Neuronal stem cell (in vitro differentiated cells): ENCODE measurements around the gene THAP6.

Experiments
- DNase-seq: peaks from one replicate; pipeline ENCODE4 v3.0.0-alpha.2; 2013; ENCODE audit warnings: low spot score
- H2AFZ ChIP-seq: one replicate; pipeline ENCODE4 v1.6.1; 2013; ENCODE audit warnings: mild to moderate bottlenecking, low read length, inconsistent platforms
- H2AK5ac ChIP-seq: 2 replicates; pipeline ENCODE4 v1.6.1; 2013; ENCODE audit warnings: low read depth, mild to moderate bottlenecking, inconsistent platforms, low read length, moderate library complexity, mixed read lengths
- H2BK120ac ChIP-seq: 2 replicates; pipeline ENCODE4 v1.6.1; 2013; ENCODE audit warnings: low read depth, mild to moderate bottlenecking, inconsistent platforms, low read length, moderate library complexity, mixed read lengths
- H2BK12ac ChIP-seq: one replicate; pipeline ENCODE4 v1.6.1; 2013; ENCODE audit warnings: low read length, inconsistent platforms
- H2BK15ac ChIP-seq: 2 replicates; pipeline ENCODE4 v1.6.1; 2013; ENCODE audit warnings: mild to moderate bottlenecking, low read length, inconsistent platforms, mixed read lengths
- H2BK5ac ChIP-seq: one replicate; pipeline ENCODE4 v1.6.1; 2013; ENCODE audit warnings: inconsistent platforms, mild to moderate bottlenecking, low read length, moderate library complexity
- H3K14ac ChIP-seq: one replicate; pipeline ENCODE4 v1.6.1; 2013; ENCODE audit warnings: low read length, inconsistent platforms
- H3K18ac ChIP-seq: 2 replicates; pipeline ENCODE4 v1.6.1; 2013; ENCODE audit warnings: low read length, inconsistent platforms
- H3K23ac ChIP-seq: 2 replicates; pipeline ENCODE4 v1.6.1; 2013; ENCODE audit warnings: low read depth, mild to moderate bottlenecking, mixed read lengths, low read length, inconsistent platforms; ENCODE audit not compliant: poor library complexity
- H3K27ac ChIP-seq: replicated peaks from 3 replicates; pipeline ENCODE4 v1.5.1; 2013; ENCODE audit warnings: low read length, inconsistent platforms
- H3K27me3 ChIP-seq, 3 experiments: 2 replicates each; pipeline ENCODE4 v1.6.1; 2013; ENCODE audit warnings: low read length in 3 of 3, mild to moderate bottlenecking in 2 of 3, inconsistent platforms in 1 of 3, low read depth in 1 of 3, mixed read lengths in 1 of 3, moderate library complexity in 1 of 3; ENCODE audit not compliant: control insufficient read depth in 3 of 3, insufficient read depth in 3 of 3
- H3K36me3 ChIP-seq, 2 donors: replicated peaks in 1 of 2; 2 replicates each; pipeline ENCODE4 v1.6.1; 2013; ENCODE audit warnings: low read length in 2 of 2; ENCODE audit not compliant: control insufficient read depth in 2 of 2, insufficient read depth in 2 of 2
- H3K4ac ChIP-seq: 2 replicates; pipeline ENCODE4 v1.6.1; 2013; ENCODE audit warnings: inconsistent platforms, mild to moderate bottlenecking, low read length, moderate library complexity
- H3K4me1 ChIP-seq, 2 donors: 1 replicate in 1 of 2; 2 replicates in 1 of 2; pipeline ENCODE4 v1.6.1; 2013; ENCODE audit warnings: low read length in 2 of 2, low read depth in 1 of 2; ENCODE audit not compliant: control insufficient read depth in 2 of 2, insufficient read depth in 1 of 2
- H3K4me2 ChIP-seq: one replicate; pipeline ENCODE4 v1.6.1; 2013; ENCODE audit warnings: mild to moderate bottlenecking, low read length, inconsistent platforms; ENCODE audit not compliant: insufficient read depth, poor library complexity, severe bottlenecking
- H3K4me3 ChIP-seq, 2 donors: 2 replicates each; pipeline ENCODE4 v1.5.1; 2013; ENCODE audit warnings: low read length in 2 of 2, mild to moderate bottlenecking in 2 of 2, inconsistent platforms in 1 of 2, moderate library complexity in 1 of 2
- H3K79me1 ChIP-seq: one replicate; pipeline ENCODE4 v1.6.1; 2013; ENCODE audit warnings: low read depth, mild to moderate bottlenecking, inconsistent platforms, low read length, moderate library complexity
- H3K9ac ChIP-seq: one replicate; pipeline ENCODE4 v1.6.1; 2013; ENCODE audit warnings: mild to moderate bottlenecking, low read depth, low read length, inconsistent platforms; ENCODE audit not compliant: poor library complexity
- H3K9me3 ChIP-seq, 2 donors: replicated peaks in 1 of 2; 2 replicates each; pipeline versions ENCODE3 to v1.6.1; 2013; ENCODE audit warnings: low read length in 2 of 2, mild to moderate bottlenecking in 2 of 2, inconsistent platforms in 1 of 2, low read depth in 1 of 2, mixed read lengths in 1 of 2, moderate library complexity in 1 of 2; ENCODE audit not compliant: control insufficient read depth in 2 of 2, insufficient read depth in 1 of 2
- H4K8ac ChIP-seq: one replicate; pipeline ENCODE4 v1.6.1; 2013; ENCODE audit warnings: low read depth, mild to moderate bottlenecking, inconsistent platforms, low read length, moderate library complexity
- H4K91ac ChIP-seq: one replicate; pipeline ENCODE4 v1.6.1; 2013; ENCODE audit warnings: low read length, low read depth, mild to moderate bottlenecking, inconsistent platforms; ENCODE audit not compliant: poor library complexity
- WGBS, 2 donors: extraction: QIAGEN DNeasy Blood & Tissue Kit; methylation state at CpG; one replicate each; pipeline ENCODE4 v1.1.7; 2013; ENCODE audit warnings: missing lambda C conversion rate in 2 of 2, mixed read lengths in 1 of 2; ENCODE audit not compliant: insufficient read length in 2 of 2, insufficient replicate concordance in 1 of 2; ENCODE audit errors: extremely low coverage in 2 of 2; 5-methylcytosine and 5-hydroxymethylcytosine counted together

The THAP6 gene

DNA sequence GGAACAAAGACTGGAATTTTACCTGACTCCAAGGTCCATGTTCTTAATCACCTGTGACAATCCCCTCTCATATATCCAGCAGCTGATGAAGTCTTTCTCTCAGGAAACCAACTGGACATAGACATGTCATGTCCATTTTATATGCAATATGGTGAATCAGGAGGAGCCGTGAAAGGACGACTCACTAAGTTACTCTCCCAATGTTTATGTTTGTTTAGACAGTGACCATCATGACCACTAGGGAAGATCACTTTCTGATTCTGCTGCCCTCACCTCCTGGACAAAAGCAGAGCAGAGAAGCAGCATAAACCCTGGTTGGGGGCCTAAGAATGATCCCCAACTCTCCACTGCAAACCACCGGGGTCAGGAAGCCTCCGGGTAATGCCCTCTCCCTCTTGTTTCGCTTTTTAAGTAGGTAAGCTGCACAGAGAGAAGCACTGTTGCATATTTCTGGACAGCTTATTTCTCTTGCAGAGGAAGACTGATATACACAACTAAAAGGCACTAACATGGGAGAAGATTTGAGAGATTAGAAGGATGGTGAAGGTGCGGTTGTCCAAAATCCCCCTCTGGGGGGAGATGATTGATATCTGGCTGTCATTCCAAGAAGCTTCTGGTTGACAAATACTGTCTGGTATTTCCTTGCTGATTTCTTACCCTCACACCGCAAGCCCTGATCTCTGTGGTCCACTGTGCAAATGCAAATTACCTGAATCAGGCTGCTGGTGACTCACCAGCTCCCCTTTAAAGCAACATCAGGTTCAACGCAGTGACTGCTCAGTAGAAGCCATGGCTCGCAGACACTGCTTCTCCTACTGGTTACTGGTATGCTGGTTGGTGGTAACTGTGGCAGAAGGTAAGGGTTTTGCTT, 41.3 kb downstream of the THAP6 start, which contains the start of gene ODAPH:
ODAPH (plus strand) TSS at position 773 of the 871 bp plus-strand sequence; CDS start at position 790, 17 bp downstream.
- no peaks in the 10 kb centered on the region for H3K36me3 ChIP-seq
- WGBS, 2 donors, result no CpG with 5 or more reads among the region's 9 CpGs
- H3K4me1 ChIP-seq, result peaks cover 2 to 6% of the 10 kb centered on the region in 2 donors
- no peak within 1 kb of the TSS for H3K4me2 ChIP-seq
- no peak within 1 kb of the TSS for H3K9ac ChIP-seq
- H4K91ac ChIP-seq, result no peak within 1 kb of the TSS
- H2AK5ac ChIP-seq, result no peak within 1 kb of the TSS
- no peaks in the 10 kb centered on the region for H3K9me3 ChIP-seq
- H3K27me3 ChIP-seq, result no peaks in the 10 kb centered on the region
- peak within 1 kb of the TSS; percentile 81 for H2AFZ ChIP-seq
- no peak within 1 kb of the TSS for H3K23ac ChIP-seq
- H2BK12ac ChIP-seq, result no peak within 1 kb of the TSS
- H3K4me3 ChIP-seq, result no peak within 1 kb of the TSS
- H3K27ac ChIP-seq, result no peak within 1 kb of the TSS
- no peaks in the 10 kb centered on the region for H3K79me1 ChIP-seq
- no peak within 1 kb of the TSS for H3K14ac ChIP-seq
- no peak within 1 kb of the TSS for H4K8ac ChIP-seq
- H2BK120ac ChIP-seq, result no peak within 1 kb of the TSS
- H2BK15ac ChIP-seq, result no peak within 1 kb of the TSS
- no peak within 1 kb of the TSS for H2BK5ac ChIP-seq
- H3K4ac ChIP-seq, result no peak within 1 kb of the TSS
- no peak for DNase-seq
- H3K18ac ChIP-seq, result no peak within 1 kb of the TSS

- no peak overlapping the region for H3K23ac ChIP-seq
- no peak overlapping the region for H3K4me3 ChIP-seq
- H4K8ac ChIP-seq, result no peak overlapping the region
- no peak overlapping the region for H2BK120ac ChIP-seq
- no peaks in the 10 kb centered on the region for H3K79me1 ChIP-seq
- H3K27ac ChIP-seq, result no peak overlapping the region
- no peak overlapping the region for H4K91ac ChIP-seq
- no peak overlapping the region for H2AK5ac ChIP-seq
- no peak for DNase-seq
- H2BK15ac ChIP-seq, result no peak overlapping the region
- no peaks in the 10 kb centered on the region for H3K9me3 ChIP-seq
- no peak overlapping the region for H2BK12ac ChIP-seq
- H3K4me1 ChIP-seq, result peaks cover 3 to 6% of the 10 kb centered on the region in 2 donors
- H3K9ac ChIP-seq, result no peak overlapping the region
- H3K4ac ChIP-seq, result no peak overlapping the region
- H2BK5ac ChIP-seq, result no peak overlapping the region
- H2AFZ ChIP-seq, result no peak overlapping the region
- H3K27me3 ChIP-seq, result no peaks in the 10 kb centered on the region
- H3K36me3 ChIP-seq, result no peaks in the 10 kb centered on the region
- H3K4me2 ChIP-seq, result no peak overlapping the region
- WGBS, 2 donors, result no CpG with 5 or more reads among the region's 8 CpGs
- H3K14ac ChIP-seq, result no peak overlapping the region
- H3K18ac ChIP-seq, result no peak overlapping the region
These were observed 43.4 kb downstream of the THAP6 start for GRCh38 chr4:75557696-75558095.

DNA sequence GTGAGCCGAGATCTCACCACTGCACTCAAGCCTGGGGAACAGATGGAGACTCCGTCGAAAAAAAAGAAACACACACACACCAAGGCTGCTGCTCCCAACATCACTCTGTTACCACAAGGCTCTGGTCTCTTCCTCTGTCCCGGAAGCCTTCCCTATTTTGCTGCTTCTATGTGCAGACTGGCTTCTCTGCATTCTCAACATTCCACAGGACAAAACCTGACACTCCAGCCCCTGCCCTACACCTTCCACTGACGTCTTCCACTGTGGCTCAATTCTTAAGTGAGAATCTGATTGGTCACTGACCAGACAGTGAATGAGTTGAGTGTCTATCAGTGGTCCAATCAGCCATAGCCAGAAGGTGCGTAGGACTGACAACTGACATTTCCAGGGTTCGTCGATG, 47.5 kb downstream of the THAP6 start:
- Histone ChIP-seq H3K27me3 (no peaks in the 10 kb centered on the region), H2AFZ (peak overlapping the region; percentile 39)
- no CpG with 5 or more reads among the region's 8 CpGs for WGBS, 2 donors

DNA sequence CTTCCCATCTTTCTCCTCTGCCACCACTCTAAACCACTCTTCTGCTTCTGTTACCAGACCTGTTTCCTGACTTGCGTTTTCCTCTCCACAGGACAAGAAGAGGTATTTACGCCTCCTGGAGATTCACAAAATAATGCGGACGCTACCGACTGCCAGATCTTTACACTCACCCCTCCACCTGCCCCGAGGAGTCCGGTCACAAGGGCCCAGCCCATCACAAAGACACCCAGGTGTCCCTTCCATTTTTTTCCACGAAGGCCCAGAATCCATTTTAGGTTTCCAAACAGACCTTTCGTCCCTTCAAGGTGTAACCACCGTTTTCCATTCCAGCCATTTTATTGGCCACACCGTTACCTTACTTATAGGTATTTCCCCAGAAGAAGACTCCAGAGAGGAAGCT, 49.8 kb downstream of the THAP6 start:
- Histone ChIP-seq H3K4ac (no peak overlapping the region), H3K79me1 (no peaks in the 10 kb centered on the region), H4K8ac (no peak overlapping the region), H3K9me3 (peaks cover 4 to 8% of the 10 kb centered on the region in 2 donors), H3K27ac (no peak overlapping the region), H3K4me3 (no peak overlapping the region), H2AK5ac (no peak overlapping the region), H2BK120ac (no peak overlapping the region), H2BK12ac (no peak overlapping the region), H3K36me3 (no peaks in the 10 kb centered on the region), H3K9ac (no peak overlapping the region), H4K91ac (no peak overlapping the region), H3K14ac (no peak overlapping the region), H3K18ac (no peak overlapping the region), H2BK15ac (no peak overlapping the region), H3K27me3 (no peaks in the 10 kb centered on the region), H3K4me1 (peaks cover 0 to 2% of the 10 kb centered on the region in 2 donors), H3K4me2 (no peak overlapping the region), H2BK5ac (no peak overlapping the region), H2AFZ (no peak overlapping the region), H3K23ac (no peak overlapping the region)
- WGBS, 2 donors, result no CpG with 5 or more reads among the region's 11 CpGs
- no peak for DNase-seq

More for the DNA sequence above, 47.5 kb downstream of the THAP6 start:
- DNase-seq, result peak; percentile 37
- H3K9ac ChIP-seq, result no peak overlapping the region
- no peaks in the 10 kb centered on the region for H3K79me1 ChIP-seq
- no peaks in the 10 kb centered on the region for H3K9me3 ChIP-seq
- H2AK5ac ChIP-seq, result no peak overlapping the region
- H3K36me3 ChIP-seq, result no peaks in the 10 kb centered on the region
- no peak overlapping the region for H2BK120ac ChIP-seq
- H3K27ac ChIP-seq, result peak overlapping the region; percentile 52
- H4K8ac ChIP-seq, result no peak overlapping the region
- no peak overlapping the region for H3K14ac ChIP-seq
- no peak overlapping the region for H2BK12ac ChIP-seq
- no peak overlapping the region for H3K4me3 ChIP-seq
- no peak overlapping the region for H4K91ac ChIP-seq
- H3K4ac ChIP-seq, result no peak overlapping the region
- peaks cover 0 to 2% of the 10 kb centered on the region in 2 donors for H3K4me1 ChIP-seq
- no peak overlapping the region for H3K18ac ChIP-seq
- no peak overlapping the region for H3K4me2 ChIP-seq
- H2BK15ac ChIP-seq, result no peak overlapping the region
- no peak overlapping the region for H3K23ac ChIP-seq
- no peak overlapping the region for H2BK5ac ChIP-seq
